ENCODE data around the gene TXNDC17. TPM values are rescaled to one million over a fixed set of nuclear protein-coding genes. Genes with fewer than 3 reads are reported as not detected.

TXNDC17 gene
- total and polyA plus RNA-seq, 2 of the 8 experiments (the other 6 are each of a cell fraction or from before 2014, with no cell fraction given), result 182 to 410 TPM

GRCh38 chr17:6591599-6592158 lies 49.2 kb upstream of the TXNDC17 start:
- no peak overlapping the region for H2BK120ac ChIP-seq (replicated peaks; ENCODE audit: low read depth, low read length)
- no peak overlapping the region for H3K18ac ChIP-seq (ENCODE audit: extremely low read depth, low read length)
- no peak overlapping the region for H4K91ac ChIP-seq (replicated peaks; ENCODE audit: insufficient read length, low read length)
- CTCF ChIA-PET (ENCODE audit: partially characterized antibody), result interaction anchor here (1.7 kb wide), 1 partner anchor 119 kb away, joined by 4 read pairs; no protein-coding TSS in a partner anchor
- POLR2A ChIA-PET (ENCODE audit: partially characterized antibody), result interaction anchor here (1.5 kb wide), 1 partner anchor 10 kb away, joined by 4 read pairs; no protein-coding TSS in a partner anchor
- H2AK5ac ChIP-seq (ENCODE audit: low read depth, low read length), result no peak overlapping the region
- no peak overlapping the region for H2BK20ac ChIP-seq (ENCODE audit: low read length)
- H3K56ac ChIP-seq (replicated peaks; ENCODE audit: insufficient read length, low read depth, low read length), result no peak overlapping the region
- H3K79me1 ChIP-seq (ENCODE audit: low read depth, low read length), result no peaks in the 10 kb centered on the region
- no peaks in the 10 kb centered on the region for H3K4me1 ChIP-seq (replicated peaks in 1 of 4; ENCODE audit: control insufficient read depth in 3 of 4, insufficient read depth in 4 of 4, low read length in 3 of 4)
- H3K23ac ChIP-seq (ENCODE audit: insufficient read length), result no peak overlapping the region
- H2AFZ ChIP-seq (ENCODE audit: low read length), result no peak overlapping the region
- H3K79me2 ChIP-seq (ENCODE audit: control insufficient read depth in 1 of 2, insufficient read depth in 2 of 2, low read length in 2 of 2), result no peaks in the 10 kb centered on the region
- no peak overlapping the region for H4K5ac ChIP-seq (ENCODE audit: insufficient read length, low read depth, low read length)
- H2BK15ac ChIP-seq (ENCODE audit: low read length), result no peak overlapping the region
- no peak overlapping the region for H3K4ac ChIP-seq (replicated peaks; ENCODE audit: insufficient read length, low read depth, low read length)
- H3K9me3 ChIP-seq (ENCODE audit: insufficient read depth in 2 of 2, low read depth in 1 of 2, low read length in 1 of 2), result no peaks in the 10 kb centered on the region
- peak overlapping the region; percentile 69; the same call in 1 of the 2 replicates for H2BK12ac ChIP-seq (ENCODE audit: low read depth, low read length)
- H3K36me3 ChIP-seq (ENCODE audit: control insufficient read depth in 2 of 4, insufficient read depth in 4 of 4, low read length in 3 of 4), result peaks cover 15 to 52% (median 32%) of the 10 kb centered on the region in 4 experiments; a peak in 7 of 8 replicates
- no peaks in the 10 kb centered on the region for H4K20me1 ChIP-seq (replicated peaks in 1 of 2; ENCODE audit: control insufficient read depth in 1 of 2, insufficient read depth in 2 of 2, low read length in 2 of 2)
- peak overlapping the region; percentile 12; the same call in 1 of the 2 replicates for H2BK5ac ChIP-seq (ENCODE audit: low read depth, low read length)
- no peak overlapping the region for H3K9ac ChIP-seq (replicated peaks in 1 of 4; ENCODE audit: extremely low read depth in 1 of 4, low read depth in 3 of 4, low read length in 3 of 4)
- no peaks in the 10 kb centered on the region for H3K23me2 ChIP-seq (ENCODE audit: low read depth, low read length)
- no peak overlapping the region for H4K8ac ChIP-seq (ENCODE audit: extremely low read depth, insufficient read depth, low read length)
- no peak overlapping the region for H3K14ac ChIP-seq (ENCODE audit: insufficient read length)
- FAIRE-seq, result no peak
- DNase-seq (ENCODE audit: low read depth in 1 of 2, low spot score in 2 of 2), result no peak
- no peak overlapping the region for H3K27ac ChIP-seq (ENCODE audit: low read depth, low read length)
- H3K27me3 ChIP-seq (replicated peaks in 1 of 4; ENCODE audit: control insufficient read depth in 3 of 4, extremely low read depth in 1 of 4, insufficient read depth in 3 of 4, low read length in 3 of 4), result no peaks in the 10 kb centered on the region
- no peak overlapping the region for H3K4me3 ChIP-seq (ENCODE audit: extremely low read depth in 1 of 4, insufficient read depth in 2 of 4, low read depth in 3 of 4, low read length in 4 of 4)
- WGBS, 2 experiments (ENCODE audit: extremely low coverage in 1 of 2, insufficient coverage in 1 of 2, insufficient read length in 1 of 2, insufficient replicate concordance in 2 of 2, low coverage in 1 of 2, low lambda C conversion rate in 2 of 2, missing lambda C conversion rate in 1 of 2), result 82% methylated on average over 7 of the region's 7 CpGs; no CpG with 5 or more reads in 1 of the 2 experiments
- no peak overlapping the region for H3K4me2 ChIP-seq (ENCODE audit: insufficient read depth in 1 of 2, low read depth in 2 of 2, low read length in 2 of 2)
- no peak for TF ChIP-seq EZH2 (IDR thresholded peaks at IDR 0.05; ENCODE audit: low read depth, low read length, severe bottlenecking)
- TF ChIP-seq SP1 (IDR thresholded peaks at IDR 0.05; ENCODE audit: low read depth, low read length), result no peak
- TF ChIP-seq CREB1 (IDR thresholded peaks at IDR 0.05), result no peak
- TF ChIP-seq MAX (IDR thresholded peaks at IDR 0.05), result no peak
- no peak for TF ChIP-seq GTF2F1 (IDR thresholded peaks at IDR 0.05; ENCODE audit: borderline replicate concordance, low read depth, low read length)
- TF ChIP-seq NRF1 (IDR thresholded peaks at IDR 0.05; ENCODE audit: low read depth, low read length), result no peak
- TF ChIP-seq SP2 (IDR thresholded peaks at IDR 0.05; ENCODE audit: low read length), result no peak
- TF ChIP-seq EP300 (IDR thresholded peaks at IDR 0.05; ENCODE audit: borderline replicate concordance in 1 of 2, low read depth in 2 of 2, low read length in 2 of 2), result no peak
